Activated T-cell treated with anti-CD3 and anti-CD28 coated beads, Interleukin-2, amount 50 U/mL, for 24 hours (primary cell): ENCODE data around the gene MAP7.
"Not testable (repeated sequence)": the region's sequence is repeated elsewhere in the genome, so short reads cannot be mapped to it uniquely, and the experiment has no call there.

Experiments used
- DNase-seq: peaks from one replicate; pipeline ENCODE4 v3.0.0-alpha.2; 2020
- H3K27ac Mint-ChIP-seq: 2 replicates; pipeline ENCODE4 v1.8.0; 2020; ENCODE audit warnings: mild to moderate bottlenecking, mixed read lengths
- H3K27me3 Mint-ChIP-seq: 2 replicates; pipeline ENCODE4 v1.8.0; 2020; ENCODE audit warnings: mixed read lengths
- H3K36me3 Mint-ChIP-seq: 2 replicates; pipeline ENCODE4 v1.8.0; 2020; ENCODE audit warnings: low read depth, mixed read lengths
- H3K4me1 Mint-ChIP-seq: 2 replicates; pipeline ENCODE4 v1.8.0; 2020; ENCODE audit warnings: low read depth, mixed read lengths
- H3K4me3 Mint-ChIP-seq: 2 replicates; pipeline ENCODE4 v1.8.0; 2020; ENCODE audit warnings: mild to moderate bottlenecking, moderate library complexity, mixed read lengths
- H3K9me3 Mint-ChIP-seq: 2 replicates; pipeline ENCODE4 v1.8.0; 2020; ENCODE audit warnings: mixed read lengths

Gene MAP7

GRCh38 chr6:136492409-136492808 lies 57.8 kb downstream of the MAP7 start:
- H3K4me3 Mint-ChIP-seq, result no peak overlapping the region
- H3K27ac Mint-ChIP-seq, result no peak overlapping the region
- no peaks in the 10 kb centered on the region for H3K9me3 Mint-ChIP-seq
- no peaks in the 10 kb centered on the region for H3K36me3 Mint-ChIP-seq
- DNase-seq, result no peak
- peaks cover 3% of the 10 kb centered on the region for H3K27me3 Mint-ChIP-seq
- H3K4me1 Mint-ChIP-seq, result no peaks in the 10 kb centered on the region

- H3K27ac Mint-ChIP-seq, result no peak overlapping the region
- H3K4me1 Mint-ChIP-seq, result no peaks in the 10 kb centered on the region
- no peaks in the 10 kb centered on the region for H3K9me3 Mint-ChIP-seq
- no peak for DNase-seq
- no peak overlapping the region for H3K4me3 Mint-ChIP-seq
- no peaks in the 10 kb centered on the region for H3K36me3 Mint-ChIP-seq
- peaks cover 3% of the 10 kb centered on the region for H3K27me3 Mint-ChIP-seq
Measured at GRCh38 chr6:136491754-136492153, 58.5 kb downstream of the MAP7 start.

GRCh38 chr6:136491251-136491650 lies 59.0 kb downstream of the MAP7 start:
- H3K36me3 Mint-ChIP-seq, result no peaks in the 10 kb centered on the region
- H3K27ac Mint-ChIP-seq, result no peak overlapping the region
- no peak overlapping the region for H3K4me3 Mint-ChIP-seq
- H3K4me1 Mint-ChIP-seq, result no peaks in the 10 kb centered on the region
- no peaks in the 10 kb centered on the region for H3K9me3 Mint-ChIP-seq
- no peak for DNase-seq
- H3K27me3 Mint-ChIP-seq, result peaks cover 3% of the 10 kb centered on the region

- H3K36me3 Mint-ChIP-seq, H3K4me3 Mint-ChIP-seq, DNase-seq, H3K4me1 Mint-ChIP-seq, H3K27ac Mint-ChIP-seq, H3K27me3 Mint-ChIP-seq, H3K9me3 Mint-ChIP-seq: not testable (repeated sequence)
Measured at GRCh38 chr6:136489689-136490033, 60.6 kb downstream of the MAP7 start.

GRCh38 chr6:136487759-136488425 lies 62.3 kb downstream of the MAP7 start:
- H3K4me1 Mint-ChIP-seq, result no peaks in the 10 kb centered on the region
- H3K4me3 Mint-ChIP-seq, result no peak overlapping the region
- no peaks in the 10 kb centered on the region for H3K27me3 Mint-ChIP-seq
- H3K9me3 Mint-ChIP-seq, result no peaks in the 10 kb centered on the region
- DNase-seq, result no peak
- no peaks in the 10 kb centered on the region for H3K36me3 Mint-ChIP-seq
- H3K27ac Mint-ChIP-seq, result no peak overlapping the region

- H3K4me1 Mint-ChIP-seq, result no peaks in the 10 kb centered on the region
- no peak overlapping the region for H3K27ac Mint-ChIP-seq
- no peaks in the 10 kb centered on the region for H3K9me3 Mint-ChIP-seq
- H3K27me3 Mint-ChIP-seq, result no peaks in the 10 kb centered on the region
- no peak for DNase-seq
- no peak overlapping the region for H3K4me3 Mint-ChIP-seq
- no peaks in the 10 kb centered on the region for H3K36me3 Mint-ChIP-seq
Measured at GRCh38 chr6:136486357-136486756, 63.9 kb downstream of the MAP7 start.

- Mint-ChIP-seq H3K9me3 (no peaks in the 10 kb centered on the region), H3K27ac (no peak overlapping the region), H3K4me1 (no peaks in the 10 kb centered on the region), H3K27me3 (peaks cover 4% of the 10 kb centered on the region), H3K4me3 (no peak overlapping the region), H3K36me3 (no peaks in the 10 kb centered on the region)
- no peak for DNase-seq
Measured at GRCh38 chr6:136483906-136484305, 66.3 kb downstream of the MAP7 start.

- H3K4me3 Mint-ChIP-seq, H3K36me3 Mint-ChIP-seq, H3K9me3 Mint-ChIP-seq, H3K27ac Mint-ChIP-seq, H3K27me3 Mint-ChIP-seq, DNase-seq, H3K4me1 Mint-ChIP-seq: not testable (repeated sequence)
Measured at GRCh38 chr6:136483005-136483404, 67.2 kb downstream of the MAP7 start.

GRCh38 chr6:136477548-136477947 lies 72.7 kb downstream of the MAP7 start:
- Mint-ChIP-seq H3K4me1 (no peaks in the 10 kb centered on the region), H3K9me3 (no peaks in the 10 kb centered on the region), H3K27me3 (peaks cover 20% of the 10 kb centered on the region), H3K4me3 (no peak overlapping the region), H3K36me3 (no peaks in the 10 kb centered on the region), H3K27ac (no peak overlapping the region)
- DNase-seq, result no peak

- Mint-ChIP-seq H3K27ac (no peak overlapping the region), H3K36me3 (no peaks in the 10 kb centered on the region), H3K9me3 (no peaks in the 10 kb centered on the region), H3K27me3 (peaks cover 20% of the 10 kb centered on the region), H3K4me3 (no peak overlapping the region), H3K4me1 (peaks cover 2% of the 10 kb centered on the region)
- no peak for DNase-seq
Measured at GRCh38 chr6:136475686-136476085, 74.5 kb downstream of the MAP7 start.

GRCh38 chr6:136474241-136474640 lies 76.0 kb downstream of the MAP7 start:
- no peak for DNase-seq
- Mint-ChIP-seq H3K27ac (no peak overlapping the region), H3K36me3 (no peaks in the 10 kb centered on the region), H3K4me3 (no peak overlapping the region), H3K4me1 (peaks cover 2% of the 10 kb centered on the region), H3K27me3 (peaks cover 19% of the 10 kb centered on the region), H3K9me3 (no peaks in the 10 kb centered on the region)

- Mint-ChIP-seq H3K27ac (no peak overlapping the region), H3K4me3 (no peak overlapping the region), H3K27me3 (peaks cover 7% of the 10 kb centered on the region), H3K9me3 (no peaks in the 10 kb centered on the region), H3K36me3 (no peaks in the 10 kb centered on the region), H3K4me1 (peaks cover 2% of the 10 kb centered on the region)
- no peak for DNase-seq
Measured at GRCh38 chr6:136471922-136472321, 78.3 kb downstream of the MAP7 start.

GRCh38 chr6:136471372-136471771 lies 78.8 kb downstream of the MAP7 start:
- Mint-ChIP-seq H3K36me3 (no peaks in the 10 kb centered on the region), H3K4me3 (no peak overlapping the region), H3K9me3 (no peaks in the 10 kb centered on the region), H3K4me1 (peaks cover 2% of the 10 kb centered on the region), H3K27me3 (peaks cover 6% of the 10 kb centered on the region), H3K27ac (no peak overlapping the region)
- DNase-seq, result no peak

- H3K4me1 Mint-ChIP-seq, result peaks cover 2% of the 10 kb centered on the region
- H3K27me3 Mint-ChIP-seq, result peaks cover 6% of the 10 kb centered on the region
- H3K9me3 Mint-ChIP-seq, result no peaks in the 10 kb centered on the region
- no peak overlapping the region for H3K27ac Mint-ChIP-seq
- no peak overlapping the region for H3K4me3 Mint-ChIP-seq
- DNase-seq, result no peak
- no peaks in the 10 kb centered on the region for H3K36me3 Mint-ChIP-seq
Measured at GRCh38 chr6:136470044-136470443, 80.2 kb downstream of the MAP7 start.

- Mint-ChIP-seq H3K9me3 (no peaks in the 10 kb centered on the region), H3K27ac (no peak overlapping the region), H3K4me1 (peaks cover 5% of the 10 kb centered on the region), H3K36me3 (no peaks in the 10 kb centered on the region), H3K27me3 (peaks cover 6% of the 10 kb centered on the region), H3K4me3 (no peak overlapping the region)
- no peak for DNase-seq
Measured at GRCh38 chr6:136469154-136469553, 81.1 kb downstream of the MAP7 start.

GRCh38 chr6:136468711-136469110 lies 81.5 kb downstream of the MAP7 start:
- Mint-ChIP-seq H3K9me3 (no peaks in the 10 kb centered on the region), H3K4me1 (peaks cover 9% of the 10 kb centered on the region), H3K27me3 (peaks cover 6% of the 10 kb centered on the region), H3K4me3 (no peak overlapping the region), H3K36me3 (no peaks in the 10 kb centered on the region), H3K27ac (no peak overlapping the region)
- no peak for DNase-seq
